ENCODE data around the gene HNRNPR.

- TF ChIP-seq CTCF (IDR thresholded peaks at IDR 0.05), result no peak
- no peak for TF ChIP-seq EZH2 (IDR thresholded peaks at IDR 0.05; ENCODE audit: borderline replicate concordance, insufficient read depth, low read depth, low read length, poor library complexity, severe bottlenecking)
These were observed 36.6 kb upstream of the HNRNPR start for GRCh38 chr1:23380719-23381118.

Measured in B cell (primary cell).